H9 (cell line): ENCODE results near the gene COPS4. TPM values are rescaled to one million over a fixed set of nuclear protein-coding genes. Genes with fewer than 3 reads are reported as not detected.

ENCODE experiments used
- DNase-seq: peaks from one replicate; pipeline ENCODE4 v3.0.0-alpha.2; 2017
- H2AFZ ChIP-seq: one replicate; pipeline ENCODE4 v1.6.1; 2013; ENCODE audit warnings: mild to moderate bottlenecking, low read length, control low read depth, moderate library complexity
- H2AK5ac ChIP-seq: 2 replicates; pipeline ENCODE4 v1.6.1; 2013; ENCODE audit warnings: low read length, control low read depth, mixed read lengths; ENCODE audit not compliant: insufficient read length
- H2BK120ac ChIP-seq: one replicate; pipeline ENCODE4 v1.6.1; 2013; ENCODE audit warnings: low read depth, mild to moderate bottlenecking, low read length, control low read depth, inconsistent platforms; ENCODE audit not compliant: poor library complexity, severe bottlenecking
- H2BK12ac ChIP-seq: 2 replicates; pipeline ENCODE4 v1.6.1; 2013; ENCODE audit warnings: low read length, control low read depth, mixed read lengths, low read depth; ENCODE audit not compliant: insufficient read length
- H2BK15ac ChIP-seq: 2 replicates; pipeline ENCODE4 v1.6.1; 2013; ENCODE audit warnings: low read depth, low read length, control low read depth
- H2BK20ac ChIP-seq: one replicate; pipeline ENCODE4 v1.6.1; 2013; ENCODE audit warnings: low read depth, mild to moderate bottlenecking, low read length, control low read depth, inconsistent platforms; ENCODE audit not compliant: poor library complexity, severe bottlenecking
- H2BK5ac ChIP-seq: 2 replicates; pipeline ENCODE4 v1.6.1; 2013; ENCODE audit warnings: low read length, control low read depth, mixed read lengths; ENCODE audit not compliant: insufficient read length
- H3K14ac ChIP-seq: 2 replicates; pipeline ENCODE4 v1.6.1; 2013; ENCODE audit warnings: low read length, control low read depth; ENCODE audit not compliant: insufficient read depth
- H3K18ac ChIP-seq: 2 replicates; pipeline ENCODE4 v1.6.1; 2013; ENCODE audit warnings: low read depth, mild to moderate bottlenecking, mixed read lengths, low read length, control low read depth; ENCODE audit not compliant: insufficient read length
- H3K23ac ChIP-seq: 2 replicates; pipeline ENCODE4 v1.6.1; 2013; ENCODE audit warnings: low read length, control low read depth, mixed read lengths, low read depth; ENCODE audit not compliant: insufficient read length
- H3K23me2 ChIP-seq: 2 replicates; pipeline ENCODE4 v1.6.1; 2013; ENCODE audit warnings: low read depth, mild to moderate bottlenecking, mixed read lengths, low read length, control low read depth; ENCODE audit not compliant: insufficient read length, poor library complexity, severe bottlenecking
- H3K27ac ChIP-seq: 2 replicates; pipeline ENCODE4 v1.5.1; 2013; ENCODE audit warnings: low read length, control low read depth, mixed read lengths, low read depth; ENCODE audit not compliant: insufficient read length
- H3K27me3 ChIP-seq: 2 replicates; pipeline ENCODE4 v1.6.1; 2013; ENCODE audit warnings: low read length, control low read depth, inconsistent platforms; ENCODE audit not compliant: insufficient read depth
- H3K4ac ChIP-seq: 2 replicates; pipeline ENCODE4 v1.6.1; 2013; ENCODE audit warnings: low read depth, mild to moderate bottlenecking, control low read depth, inconsistent platforms, low read length, moderate library complexity
- H3K4me1 ChIP-seq: 2 replicates; pipeline ENCODE4 v1.6.1; 2013; ENCODE audit warnings: low read length, control low read depth, inconsistent platforms; ENCODE audit not compliant: insufficient read depth
- H3K4me2 ChIP-seq: 2 replicates; pipeline ENCODE4 v1.6.1; 2013; ENCODE audit warnings: low read length, control low read depth, mixed read lengths; ENCODE audit not compliant: insufficient read length, insufficient read depth
- H3K56ac ChIP-seq: 2 replicates; pipeline ENCODE4 v1.6.1; 2013; ENCODE audit warnings: low read depth, mild to moderate bottlenecking, mixed read lengths, low read length, control low read depth; ENCODE audit not compliant: insufficient read length
- H3K79me1 ChIP-seq: 2 replicates; pipeline ENCODE4 v1.6.1; 2013; ENCODE audit warnings: low read depth, mild to moderate bottlenecking, moderate library complexity, low read length, control low read depth, inconsistent platforms; ENCODE audit not compliant: insufficient read depth, poor library complexity, severe bottlenecking
- H3K79me2 ChIP-seq: 2 replicates; pipeline ENCODE4 v1.6.1; 2013; ENCODE audit warnings: low read length, control low read depth, inconsistent platforms; ENCODE audit not compliant: insufficient read depth
- H3K9ac ChIP-seq: 2 replicates; pipeline ENCODE4 v1.6.1; 2013; ENCODE audit warnings: low read length, control low read depth, mixed read lengths; ENCODE audit not compliant: insufficient read length; ENCODE audit errors: extremely low read depth
- H3K9me3 ChIP-seq: one replicate; pipeline ENCODE4 v1.6.1; 2013; ENCODE audit warnings: low read depth, low read length, inconsistent platforms; ENCODE audit not compliant: control insufficient read depth
- H3T11ph ChIP-seq: one replicate; pipeline ENCODE4 v1.6.1; 2013; ENCODE audit warnings: mild to moderate bottlenecking, low read length, control low read depth, inconsistent platforms
- H4K20me1 ChIP-seq: one replicate; pipeline ENCODE4 v1.6.1; 2013; ENCODE audit not compliant: control insufficient read depth, insufficient read length, insufficient read depth
- H4K5ac ChIP-seq: 2 replicates; pipeline ENCODE4 v1.6.1; 2013; ENCODE audit warnings: low read depth, mild to moderate bottlenecking, mixed read lengths, low read length, control low read depth; ENCODE audit not compliant: insufficient read length
- H4K8ac ChIP-seq: replicated peaks from 2 replicates; pipeline ENCODE4 v1.6.1; 2013; ENCODE audit warnings: low read length, control low read depth, mixed read lengths, low read depth; ENCODE audit not compliant: insufficient read length
- H4K91ac ChIP-seq: 2 replicates; pipeline ENCODE4 v1.6.1; 2013; ENCODE audit warnings: low read depth, mild to moderate bottlenecking, moderate library complexity, mixed read lengths, low read length, control low read depth; ENCODE audit not compliant: insufficient read length
- H3K27ac Mint-ChIP-seq, 3 experiments: 2 replicates in 2 of 3; 3 replicates in 1 of 3; pipeline ENCODE4 v1.8.0; 2020 to 2021; ENCODE audit warnings: mixed read lengths in 3 of 3, mild to moderate bottlenecking in 1 of 3, moderate library complexity in 1 of 3
- H3K27me3 Mint-ChIP-seq: 2 replicates; pipeline ENCODE4 v1.8.0; 2021; ENCODE audit warnings: low read depth, mild to moderate bottlenecking, moderate library complexity, mixed read lengths
- H3K36me3 Mint-ChIP-seq, 3 experiments: 2 replicates in 2 of 3; 3 replicates in 1 of 3; pipeline ENCODE4 v1.8.0; 2020 to 2021; ENCODE audit warnings: low read depth in 3 of 3, mixed read lengths in 3 of 3; ENCODE audit not compliant: insufficient read depth in 1 of 3
- H3K4me1 Mint-ChIP-seq, 2 experiments: 2 replicates each; pipeline ENCODE4 v1.8.0; 2020; ENCODE audit warnings: mixed read lengths in 2 of 2
- H3K4me3 Mint-ChIP-seq, 2 experiments: 2 replicates in 1 of 2; 3 replicates in 1 of 2; pipeline ENCODE4 v1.8.0; 2020 to 2021; ENCODE audit warnings: mild to moderate bottlenecking in 2 of 2, mixed read lengths in 2 of 2, moderate library complexity in 1 of 2
- H3K9me3 Mint-ChIP-seq, 2 experiments: 2 replicates in 1 of 2; 3 replicates in 1 of 2; pipeline ENCODE4 v1.8.0; 2020; ENCODE audit warnings: mild to moderate bottlenecking in 2 of 2, mixed read lengths in 2 of 2, moderate library complexity in 1 of 2
- CTCF ChIP-seq: fragments of 200-600 bp; sonication (generic); conservative IDR thresholded peaks from 3 replicates; pipeline ENCODE4 v1.8.0; 2021; ENCODE audit warnings: antibody characterized with exemption, mild to moderate bottlenecking
- WGBS: extraction: QIAGEN DNeasy Blood & Tissue Kit; methylation state at CpG from one replicate; pipeline ENCODE4 v1.1.7; 2013; ENCODE audit warnings: missing lambda C conversion rate, low lambda C conversion rate, mixed read lengths; ENCODE audit not compliant: insufficient read length; ENCODE audit errors: extremely low coverage; 5-methylcytosine and 5-hydroxymethylcytosine counted together
- total RNA-seq: library from RNA; stranded (reverse); gene quantifications from 2 replicates; pipeline ENCODE4 v1.2.1, GENCODE V29; 2021

Gene COPS4
- total RNA-seq, 1 experiment from 2014 or later = 39.9 TPM

GRCh38 chr4:83093060-83093640 is 58.2 kb downstream of the COPS4 start:
- H3K23ac ChIP-seq = no peak overlapping the region
- peak; percentile 79 for DNase-seq
- H3K18ac ChIP-seq = no peak overlapping the region
- Mint-ChIP-seq H3K27me3 (no peaks in the 10 kb centered on the region), H3K4me3 (no peak overlapping the region), H3K27ac (peak overlapping the region in 1 of 3 experiments; percentile 39; a peak in 2 of 7 replicates), H3K4me1 (peaks cover 4% of the 10 kb centered on the region in 2 experiments; a peak in 1 of 4 replicates), H3K9me3 (no peaks in the 10 kb centered on the region), H3K36me3 (no peaks in the 10 kb centered on the region; a peak in 1 of 7 replicates)
- no peak overlapping the region for H3K4me2 ChIP-seq
- H2AFZ ChIP-seq = no peak overlapping the region
- no peaks in the 10 kb centered on the region for H3K23me2 ChIP-seq
- no peak overlapping the region for H2BK120ac ChIP-seq
- H4K91ac ChIP-seq = no peak overlapping the region
- no peaks in the 10 kb centered on the region for H3K9me3 ChIP-seq
- no peak overlapping the region for H2BK20ac ChIP-seq
- H3K27ac ChIP-seq = no peak overlapping the region
- no peak overlapping the region for H3T11ph ChIP-seq
- TF ChIP-seq CTCF = peak; percentile 48; the same call in 2 of the 3 replicates
- no peaks in the 10 kb centered on the region for H3K4me1 ChIP-seq
- H3K56ac ChIP-seq = no peak overlapping the region
- H2AK5ac ChIP-seq = no peak overlapping the region
- H4K8ac ChIP-seq = no peak overlapping the region
- H3K4ac ChIP-seq = no peak overlapping the region
- no peak overlapping the region for H3K9ac ChIP-seq
- no peaks in the 10 kb centered on the region for H3K79me2 ChIP-seq
- H4K5ac ChIP-seq = no peak overlapping the region
- WGBS = no CpG with 5 or more reads among the region's 6 CpGs
- H2BK15ac ChIP-seq = no peak overlapping the region
- H3K79me1 ChIP-seq = no peaks in the 10 kb centered on the region
- H3K14ac ChIP-seq = no peak overlapping the region
- no peak overlapping the region for H2BK5ac ChIP-seq
- no peak overlapping the region for H2BK12ac ChIP-seq
- H4K20me1 ChIP-seq = no peaks in the 10 kb centered on the region
- no peaks in the 10 kb centered on the region for H3K27me3 ChIP-seq
